HG03571 (cell line): ENCODE measurements around the gene ACVRL1.

Experiments
- ATAC-seq: cut with Tn5 transposase; IDR thresholded peaks from one replicate; pipeline ENCODE4 v1.9.1; 2021; ENCODE audit not compliant: unreplicated experiment

The ACVRL1 gene

GRCh38 chr12:51896236-51896635, 11.1 kb upstream of the ACVRL1 start:
- no peak for ATAC-seq

- no peak for ATAC-seq
Observed at GRCh38 chr12:51897181-51897580, 10.1 kb upstream of the ACVRL1 start.

GRCh38 chr12:51898506-51898905, 8.8 kb upstream of the ACVRL1 start:
- no peak for ATAC-seq

GRCh38 chr12:51898937-51899336, 8.4 kb upstream of the ACVRL1 start:
- ATAC-seq: no peak

GRCh38 chr12:51900323-51900889, 6.9 kb upstream of the ACVRL1 start:
- ATAC-seq: no peak

GRCh38 chr12:51901121-51901817, 6.0 kb upstream of the ACVRL1 start:
- ATAC-seq: no peak

- ATAC-seq: no peak
Observed at GRCh38 chr12:51901881-51902280, 5.4 kb upstream of the ACVRL1 start.

GRCh38 chr12:51904951-51905470, 2.3 kb upstream of the ACVRL1 start:
- no peak for ATAC-seq

- ATAC-seq: no peak
Observed at GRCh38 chr12:51905471-51906429, 1.6 kb upstream of the ACVRL1 start.

- ATAC-seq: no peak
Observed at GRCh38 chr12:51906430-51907082, 748 bp upstream of the ACVRL1 start.

GRCh38 chr12:51907856-51908425, 637 bp downstream of the ACVRL1 start:
- no peak for ATAC-seq

GRCh38 chr12:51908876-51909592, 1.7 kb downstream of the ACVRL1 start:
- ATAC-seq: no peak

GRCh38 chr12:51910168-51910567, 2.9 kb downstream of the ACVRL1 start:
- ATAC-seq: no peak

- ATAC-seq: no peak
Observed at GRCh38 chr12:51910691-51911090, 3.4 kb downstream of the ACVRL1 start.

GRCh38 chr12:51911307-51911706, 4.0 kb downstream of the ACVRL1 start:
- no peak for ATAC-seq

GRCh38 chr12:51911788-51912711, 4.7 kb downstream of the ACVRL1 start:
- no peak for ATAC-seq

GRCh38 chr12:51913071-51914033, 6.0 kb downstream of the ACVRL1 start:
- ATAC-seq: no peak
